ENCODE data around the gene SULT1A3.
"Not testable (repeated sequence)": the region's sequence is repeated elsewhere in the genome, so short reads cannot be mapped to it uniquely, and the experiment has no call there.

DNA sequence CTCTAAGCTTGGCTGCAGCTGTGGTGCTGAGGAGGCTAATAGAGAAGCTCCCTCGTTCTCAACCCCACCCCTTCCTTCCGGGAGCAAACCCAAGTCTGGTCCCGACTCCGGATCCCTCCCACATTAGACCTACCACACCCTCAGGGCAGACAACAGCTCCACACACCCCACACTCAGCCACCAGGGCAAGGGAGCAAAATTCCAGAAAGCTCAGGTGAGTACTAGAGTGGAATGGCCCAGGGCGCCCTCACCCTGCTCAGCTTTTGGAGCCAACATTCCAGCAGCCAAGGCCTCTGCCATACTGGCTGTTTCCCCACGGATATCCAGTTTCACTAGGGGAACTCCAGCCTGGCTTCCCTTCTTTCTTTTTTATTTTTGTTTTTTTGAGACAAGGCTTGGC is 10.0 kb downstream of the SULT1A3 start:
- TF ChIP-seq CTCF (IDR thresholded peaks at IDR 0.05); EZH2 (IDR thresholded peaks at IDR 0.05; ENCODE audit: borderline replicate concordance, insufficient read depth, low read depth, low read length, poor library complexity, severe bottlenecking): not testable (repeated sequence)
